Measurements from ENCODE around the gene EIF3D. TPM values are rescaled to one million over a fixed set of nuclear protein-coding genes. Genes with fewer than 3 reads are reported as not detected.

The EIF3D gene
- total and polyA plus RNA-seq, 2 of the 13 experiments (the other 11 are each of a cell fraction or from before 2014, with no cell fraction given): 118 to 274 TPM

- TF ChIP-seq ZSCAN9 (CRISPR knock-in tag; IDR thresholded peaks at IDR 0.05; ENCODE audit: borderline replicate concordance) (peak; percentile 74; the same call in 1 of the 2 replicates), ZKSCAN8 (CRISPR knock-in tag; IDR thresholded peaks at IDR 0.05; ENCODE audit: borderline replicate concordance) (no peak), ARNT2 (CRISPR knock-in tag; IDR thresholded peaks at IDR 0.05; ENCODE audit: low read depth) (peak; percentile 98), THAP8 (CRISPR knock-in tag; IDR thresholded peaks at IDR 0.05; ENCODE audit: borderline replicate concordance) (0 out of 2 replicates have a peak, but pooled peaks have one; percentile 3), ZNF577 (CRISPR knock-in tag; IDR thresholded peaks at IDR 0.05; ENCODE audit: borderline replicate concordance, low read depth) (0 out of 2 replicates have a peak, but pooled peaks have one; percentile 21), ZNF232 (CRISPR knock-in tag; IDR thresholded peaks at IDR 0.05; ENCODE audit: borderline replicate concordance) (peak; percentile 94), TBP (CRISPR knock-in tag; IDR thresholded peaks at IDR 0.05) (no peak), ZNF629 (CRISPR knock-in tag; conservative IDR thresholded peaks at IDR 0.05) (0 out of 2 replicates have a peak, but pooled peaks have one; percentile 26), POGZ (CRISPR knock-in tag; IDR thresholded peaks at IDR 0.05) (peak; percentile 69), PAF1 (CRISPR knock-in tag; IDR thresholded peaks at IDR 0.05) (no peak), ZNF234 (CRISPR knock-in tag; conservative IDR thresholded peaks at IDR 0.05) (peak; percentile 74; the same call in 1 of the 2 replicates), ZBTB1 (CRISPR knock-in tag; IDR thresholded peaks at IDR 0.05; ENCODE audit: borderline replicate concordance) (no peak), SRF (IDR thresholded peaks at IDR 0.05; ENCODE audit: low read depth, low read length) (0 out of 2 replicates have a peak, but pooled peaks have one; percentile 6), ZNF432 (CRISPR knock-in tag; IDR thresholded peaks at IDR 0.05; ENCODE audit: borderline replicate concordance) (0 out of 2 replicates have a peak, but pooled peaks have one; percentile 13), RCOR2 (CRISPR knock-in tag; IDR thresholded peaks at IDR 0.05) (no peak), ZNF101 (CRISPR knock-in tag; IDR thresholded peaks at IDR 0.05; ENCODE audit: borderline replicate concordance, low read depth) (no peak; the same call in 1 of the 2 replicates), SOX13 (IDR thresholded peaks at IDR 0.05) (no peak), SOX13 (CRISPR knock-in tag; conservative IDR thresholded peaks at IDR 0.05 in 1 of 2, IDR thresholded peaks at IDR 0.05 in 1 of 2) (0 out of 4 replicates have a peak, but pooled peaks of 1 of the 2 experiments have one; percentile 37), ZNF253 (CRISPR knock-in tag; IDR thresholded peaks at IDR 0.05; ENCODE audit: borderline replicate concordance) (peak; percentile 95; the same call in 1 of the 2 replicates), NFKBIZ (CRISPR knock-in tag; IDR thresholded peaks at IDR 0.05) (peak; percentile 79; the same call in 1 of the 2 replicates), ZNF790 (CRISPR knock-in tag; IDR thresholded peaks at IDR 0.05; ENCODE audit: borderline replicate concordance) (peak; percentile 94; the same call in 1 of the 2 replicates), ZNF737 (CRISPR knock-in tag; IDR thresholded peaks at IDR 0.05; ENCODE audit: borderline replicate concordance) (no peak), PRMT3 (CRISPR knock-in tag; IDR thresholded peaks at IDR 0.05; ENCODE audit: borderline replicate concordance, low read depth) (peak; percentile 86; the same call in 1 of the 2 replicates), TFAP4 (IDR thresholded peaks at IDR 0.05; ENCODE audit: borderline replicate concordance, low read depth) (peak; percentile 85; the same call in 1 of the 2 replicates), ZNF354B (CRISPR knock-in tag; IDR thresholded peaks at IDR 0.05) (peak; percentile 91; the same call in 1 of the 2 replicates), ZNF552 (CRISPR knock-in tag; IDR thresholded peaks at IDR 0.05; ENCODE audit: borderline replicate concordance) (peak; percentile 94), EHMT2 (IDR thresholded peaks at IDR 0.05; ENCODE audit: borderline replicate concordance, low read depth, low read length) (no peak), ATF5 (CRISPR knock-in tag; IDR thresholded peaks at IDR 0.05; ENCODE audit: low read depth) (peak; percentile 50; the same call in 1 of the 2 replicates)
Observed at GRCh38 chr22:36506637-36507517, 22.1 kb downstream of the EIF3D start, which contains the start of gene FOXRED2 (continued).
